G401 (cell line): ENCODE measurements around the gene COL5A1. TPM values are rescaled to one million over a fixed set of nuclear protein-coding genes. Genes with fewer than 3 reads are reported as not detected.

Experiments used
- DNase-seq: peaks from one replicate; pipeline ENCODE4 v3.0.0-alpha.2; 2015; ENCODE audit warnings: low spot score
- in situ Hi-C: cut with HindIII; loops from 2 replicates; pipeline ENCODE4 v1.10.0; 2016; ENCODE audit warnings: low sequenced_read_pairs, mixed read lengths
- total RNA-seq: library from RNA; depleted of rRNA; stranded (reverse); fragments of >200 nt; shearing (Covaris generic); gene quantifications from 2 replicates; pipeline ENCODE4 v1.2.3, GENCODE V29; 2014

COL5A1 gene
- total RNA-seq, 1 experiment from 2014 or later, result 0.58 TPM

GRCh38 chr9:134651226-134651905 lies 9.8 kb downstream of the COL5A1 start:
- in situ Hi-C loops, result no loop called here

GRCh38 chr9:134652291-134653225 lies 11.0 kb downstream of the COL5A1 start:
- in situ Hi-C loops, result no loop called here
- DNase-seq, result no peak

More at GRCh38 chr9:134651226-134651905, 9.8 kb downstream of the COL5A1 start:
- DNase-seq, result no peak

GRCh38 chr9:134653259-134654009 lies 11.8 kb downstream of the COL5A1 start:
- DNase-seq, result no peak

GRCh38 chr9:134655101-134655500 lies 13.5 kb downstream of the COL5A1 start:
- in situ Hi-C loops, result no loop called here
- no peak for DNase-seq

More at GRCh38 chr9:134653259-134654009, 11.8 kb downstream of the COL5A1 start:
- in situ Hi-C loops, result no loop called here

- in situ Hi-C loops, result no loop called here
- DNase-seq, result no peak
Observed at GRCh38 chr9:134655586-134656333, 14.2 kb downstream of the COL5A1 start.

GRCh38 chr9:134656334-134657006 lies 14.9 kb downstream of the COL5A1 start:
- in situ Hi-C loops, result no loop called here
- DNase-seq, result no peak

GRCh38 chr9:134657666-134658377 lies 16.2 kb downstream of the COL5A1 start:
- DNase-seq, result no peak
- in situ Hi-C loops, result no loop called here

- in situ Hi-C loops, result no loop called here
- DNase-seq, result no peak
Observed at GRCh38 chr9:134658378-134658955, 16.9 kb downstream of the COL5A1 start.

- in situ Hi-C loops, result no loop called here
- no peak for DNase-seq
Observed at GRCh38 chr9:134659688-134660131, 18.1 kb downstream of the COL5A1 start.

GRCh38 chr9:134660407-134660806 lies 18.8 kb downstream of the COL5A1 start:
- DNase-seq, result no peak
- in situ Hi-C loops, result no loop called here

- no peak for DNase-seq
- in situ Hi-C loops, result no loop called here
Observed at GRCh38 chr9:134661299-134661698, 19.7 kb downstream of the COL5A1 start.

GRCh38 chr9:134661791-134662142 lies 20.2 kb downstream of the COL5A1 start:
- in situ Hi-C loops, result no loop called here
- DNase-seq, result no peak

GRCh38 chr9:134662143-134662876 lies 20.7 kb downstream of the COL5A1 start:
- in situ Hi-C loops, result no loop called here
- no peak for DNase-seq

- in situ Hi-C loops, result no loop called here
- no peak for DNase-seq
Observed at GRCh38 chr9:134663084-134663483, 21.5 kb downstream of the COL5A1 start.

GRCh38 chr9:134663753-134664415 lies 22.3 kb downstream of the COL5A1 start:
- no peak for DNase-seq
- in situ Hi-C loops, result no loop called here

GRCh38 chr9:134664446-134664845 lies 22.8 kb downstream of the COL5A1 start:
- DNase-seq, result no peak
- in situ Hi-C loops, result no loop called here
